ENCODE measurements around the gene GLRX3.
"Not testable (repeated sequence)": the region's sequence is repeated elsewhere in the genome, so short reads cannot be mapped to it uniquely, and the experiment has no call there.

The GLRX3 gene

DNA sequence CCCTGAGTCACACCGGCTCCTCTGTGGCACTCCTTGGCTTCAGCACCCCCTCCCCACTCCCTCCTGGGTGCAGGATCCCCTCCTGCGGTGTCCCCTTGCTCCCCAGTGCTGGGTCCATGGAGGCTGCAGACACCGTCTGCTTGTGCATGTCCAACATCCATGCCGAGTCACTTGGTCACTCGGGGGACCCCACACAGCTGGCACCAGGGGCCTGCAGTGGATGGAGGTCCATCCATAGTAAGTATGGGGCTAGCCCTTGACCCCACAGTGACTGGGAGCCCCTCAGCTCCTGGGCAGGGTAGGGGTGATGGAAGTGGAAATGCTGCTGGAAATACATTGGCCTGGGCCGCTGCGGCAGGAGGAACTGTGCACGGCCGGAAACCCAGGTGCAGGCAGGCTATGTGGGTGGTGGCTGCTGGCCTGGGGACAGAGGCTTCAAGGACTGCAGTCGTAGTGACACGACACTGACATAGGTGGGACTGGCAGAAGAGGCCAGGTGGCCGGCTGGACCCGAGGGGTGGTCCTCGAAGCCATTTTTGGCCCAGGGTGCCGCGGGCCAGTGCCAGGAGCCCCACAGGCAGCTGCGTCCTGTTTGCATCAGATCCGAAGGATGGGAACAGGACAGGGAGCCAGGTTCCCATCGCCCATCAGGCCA, 58.9 kb downstream of the GLRX3 start:
- DNase-seq (ENCODE audit: low read depth, low spot score) = no peak
- no CpG with 5 or more reads among the region's 19 CpGs for WGBS (ENCODE audit: insufficient coverage, insufficient read length)
- H3K27me3 ChIP-seq (ENCODE audit: control insufficient read depth, insufficient read depth, low read length) = no peaks in the 10 kb centered on the region

DNA sequence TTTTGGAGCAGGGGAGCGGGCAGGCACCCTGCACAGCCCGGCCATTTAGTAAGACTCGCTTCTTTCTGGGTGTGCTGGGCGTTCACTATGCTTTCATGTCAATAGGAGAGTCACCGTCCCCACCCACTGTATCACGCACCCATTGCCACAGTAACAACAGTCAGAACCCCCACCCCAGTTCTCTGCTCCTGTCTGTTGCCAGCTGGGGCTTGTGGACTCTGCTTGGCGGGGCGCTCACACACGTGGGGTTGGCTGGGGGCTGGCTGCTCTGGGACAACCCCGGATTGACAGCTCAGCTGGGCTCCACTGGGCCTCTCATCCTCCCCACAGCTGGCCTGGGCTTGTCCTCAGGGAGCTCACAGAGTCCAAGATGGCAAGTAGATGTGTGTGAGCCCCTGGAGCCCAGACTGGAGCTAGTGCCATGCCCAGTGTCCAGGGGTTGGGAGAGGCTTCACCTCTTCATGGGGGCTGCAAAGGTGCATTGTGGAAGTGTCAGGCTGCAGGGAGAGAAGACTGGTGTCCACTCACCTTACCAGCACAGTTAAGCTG, 59.6 kb downstream of the GLRX3 start:
- no peak for DNase-seq (ENCODE audit: low read depth, low spot score)
- Histone ChIP-seq H3K27ac (ENCODE audit: low read length) (no peak overlapping the region), H3K9me3 (ENCODE audit: control insufficient read depth, insufficient read depth, low read length) (peaks cover 3% of the 10 kb centered on the region), H3K36me3 (ENCODE audit: control insufficient read depth, insufficient read depth, low read length) (no peaks in the 10 kb centered on the region), H3K4me3 (ENCODE audit: low read length) (no peak overlapping the region), H3K4me1 (ENCODE audit: control insufficient read depth, insufficient read depth, low read length) (no peaks in the 10 kb centered on the region; the same call in 1 of the 2 replicates), H3K27me3 (ENCODE audit: control insufficient read depth, insufficient read depth, low read length) (no peaks in the 10 kb centered on the region)
- no CpG with 5 or more reads among the region's 10 CpGs for WGBS (ENCODE audit: insufficient coverage, insufficient read length)

More for the DNA sequence above, 58.9 kb downstream of the GLRX3 start:
- H3K4me3 ChIP-seq (ENCODE audit: low read length) = no peak overlapping the region
- peaks cover 3% of the 10 kb centered on the region for H3K9me3 ChIP-seq (ENCODE audit: control insufficient read depth, insufficient read depth, low read length)
- no peaks in the 10 kb centered on the region; the same call in 1 of the 2 replicates for H3K4me1 ChIP-seq (ENCODE audit: control insufficient read depth, insufficient read depth, low read length)
- no peaks in the 10 kb centered on the region for H3K36me3 ChIP-seq (ENCODE audit: control insufficient read depth, insufficient read depth, low read length)
- no peak overlapping the region for H3K27ac ChIP-seq (ENCODE audit: low read length)

DNA sequence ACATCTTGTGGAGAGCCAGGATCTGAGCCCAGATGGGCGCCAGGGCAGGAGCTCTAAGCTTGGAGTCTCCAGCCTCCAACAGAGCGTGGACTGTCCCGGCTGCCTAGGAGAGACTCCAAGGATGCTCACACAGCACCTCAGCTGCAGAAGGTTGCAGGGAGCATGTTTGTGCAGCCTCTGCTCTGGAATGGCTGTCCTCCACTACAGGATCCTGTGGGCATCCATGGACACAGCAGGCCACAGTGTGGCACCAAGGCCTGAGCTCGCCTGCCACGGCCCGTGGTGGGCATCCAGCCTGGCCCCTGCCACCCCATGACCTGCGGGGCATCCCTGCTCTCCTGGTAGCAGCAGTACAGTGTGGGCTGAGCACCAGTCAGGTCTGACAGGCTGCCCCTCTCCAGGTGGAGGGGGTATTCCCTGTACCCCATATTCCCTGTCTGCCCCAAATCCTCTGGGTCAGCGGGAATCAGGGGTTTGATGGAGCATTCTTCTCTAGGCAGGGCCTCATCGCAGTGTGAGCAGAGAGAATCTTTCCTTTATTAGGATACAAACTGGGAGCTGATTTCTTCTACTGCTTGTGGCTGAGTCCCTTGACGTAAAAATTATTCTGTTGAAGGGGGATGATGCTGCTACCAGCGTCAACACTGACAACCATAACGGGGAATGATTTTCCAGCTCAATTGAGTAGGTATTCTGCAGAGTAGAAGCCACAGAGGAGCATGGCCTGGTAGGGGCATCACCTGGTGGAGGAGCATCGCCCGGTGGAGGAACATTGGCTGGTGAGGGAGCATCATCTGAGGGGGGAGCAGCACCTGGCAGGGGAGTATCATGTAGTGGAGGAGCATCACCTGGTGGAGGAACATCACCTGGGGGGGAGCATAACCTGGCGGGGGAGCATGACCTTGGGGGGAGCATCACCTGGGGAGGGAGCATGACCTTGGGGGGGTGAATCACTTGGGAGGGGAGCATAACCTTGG, 60.6 kb downstream of the GLRX3 start:
- Histone ChIP-seq H3K27me3 (ENCODE audit: control insufficient read depth, insufficient read depth, low read length) (no peaks in the 10 kb centered on the region), H3K4me3 (ENCODE audit: low read length) (no peak overlapping the region), H3K4me1 (ENCODE audit: control insufficient read depth, insufficient read depth, low read length) (no peaks in the 10 kb centered on the region; the same call in 1 of the 2 replicates), H3K9me3 (ENCODE audit: control insufficient read depth, insufficient read depth, low read length) (peaks cover 6% of the 10 kb centered on the region), H3K36me3 (ENCODE audit: control insufficient read depth, insufficient read depth, low read length) (no peaks in the 10 kb centered on the region), H3K27ac (ENCODE audit: low read length) (no peak overlapping the region)
- DNase-seq (ENCODE audit: low read depth, low spot score) = no peak
- WGBS (ENCODE audit: insufficient coverage, insufficient read length) = no CpG with 5 or more reads among the region's 15 CpGs

DNA sequence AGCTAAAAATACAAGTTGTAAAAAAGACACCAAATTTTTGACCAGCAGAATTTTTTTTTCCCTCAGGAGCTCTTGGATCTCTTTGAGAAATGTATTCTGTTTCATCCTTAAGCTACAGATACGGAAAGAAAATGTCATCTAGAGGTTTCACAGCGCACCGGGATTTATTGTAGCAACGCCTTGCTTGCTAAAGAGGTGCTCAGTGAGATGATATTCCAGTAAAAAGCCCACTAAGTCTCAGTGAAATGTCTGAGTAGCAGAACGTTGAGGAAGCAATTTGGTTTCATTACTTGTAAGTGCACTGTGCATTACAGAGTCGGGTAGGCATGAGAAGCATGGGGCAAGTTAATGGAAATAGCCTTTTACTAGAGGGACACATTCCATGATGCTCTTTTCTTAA, 62.5 kb downstream of the GLRX3 start:
- Histone ChIP-seq H3K4me3 (ENCODE audit: low read length) (no peak overlapping the region), H3K9me3 (ENCODE audit: control insufficient read depth, insufficient read depth, low read length) (peaks cover 6% of the 10 kb centered on the region), H3K27me3 (ENCODE audit: control insufficient read depth, insufficient read depth, low read length) (no peaks in the 10 kb centered on the region), H3K4me1 (ENCODE audit: control insufficient read depth, insufficient read depth, low read length) (no peaks in the 10 kb centered on the region), H3K27ac (ENCODE audit: low read length) (no peak overlapping the region), H3K36me3 (ENCODE audit: control insufficient read depth, insufficient read depth, low read length) (no peaks in the 10 kb centered on the region)
- no CpG with 5 or more reads among the region's 6 CpGs for WGBS (ENCODE audit: insufficient coverage, insufficient read length)
- DNase-seq (ENCODE audit: low read depth, low spot score) = no peak

DNA sequence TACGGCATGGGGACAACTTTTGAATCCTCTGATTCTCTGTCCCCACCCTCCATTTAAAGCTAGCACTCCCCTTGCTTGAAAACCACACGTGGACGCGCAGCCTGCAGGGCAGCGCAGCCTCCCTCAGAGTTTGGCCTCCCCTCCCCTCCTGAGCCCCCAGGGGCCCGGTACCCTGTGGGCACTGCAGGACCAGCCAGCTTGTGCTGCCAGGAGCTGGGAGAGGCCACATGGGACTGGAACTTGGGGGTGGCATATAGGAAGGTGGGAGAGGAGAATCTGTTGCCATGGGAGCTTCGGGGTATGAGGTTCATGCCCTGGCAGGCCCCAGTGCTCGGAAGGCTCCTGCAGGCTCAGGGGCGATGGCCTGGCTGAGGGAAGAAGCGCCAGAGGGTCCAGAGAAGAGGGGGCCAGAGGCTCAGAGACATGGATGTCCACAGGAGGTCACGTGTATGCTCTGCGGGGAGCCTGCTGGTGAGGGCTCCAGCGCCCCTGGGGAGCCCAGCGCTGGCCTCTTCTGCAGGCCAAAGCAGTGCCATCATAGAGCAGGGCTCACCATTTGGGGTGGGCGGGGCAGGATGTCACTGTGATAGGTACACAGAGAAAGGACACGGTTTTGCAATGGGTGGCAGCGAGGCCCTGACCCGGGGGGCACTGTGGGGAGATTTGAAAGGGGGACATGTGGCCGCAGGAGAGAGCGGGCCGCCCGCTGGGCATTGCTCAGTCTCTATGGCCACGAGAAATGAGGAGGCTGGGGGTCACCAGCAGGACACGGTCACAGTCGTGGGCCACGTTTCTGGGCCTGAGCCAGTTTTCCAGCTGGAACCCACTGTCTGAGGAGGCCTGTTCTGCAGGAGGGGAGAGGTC, 64.2 kb downstream of the GLRX3 start:
- no CpG with 5 or more reads among the region's 26 CpGs for WGBS (ENCODE audit: insufficient coverage, insufficient read length)
- DNase-seq (ENCODE audit: low read depth, low spot score) = no peak
- H3K4me1 ChIP-seq (ENCODE audit: control insufficient read depth, insufficient read depth, low read length) = no peaks in the 10 kb centered on the region

DNA sequence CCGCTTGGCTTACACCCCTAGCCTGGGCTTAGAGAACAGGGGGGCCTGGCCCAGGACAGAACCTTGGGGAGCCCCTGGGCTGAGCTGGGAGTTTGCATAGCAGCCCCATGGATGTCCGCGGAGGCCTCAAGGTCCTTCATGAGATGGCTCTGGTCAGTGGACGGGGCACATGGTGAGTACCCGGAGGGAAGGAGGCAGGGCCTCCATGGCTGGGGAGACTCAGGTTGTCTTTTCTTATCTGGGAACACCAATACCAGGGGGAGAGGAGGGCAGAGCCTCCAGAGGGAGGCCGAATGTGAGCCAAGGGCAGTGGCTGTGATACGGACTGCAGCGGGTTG, 64.8 kb downstream of the GLRX3 start:
- no peaks in the 10 kb centered on the region for H3K27me3 ChIP-seq (ENCODE audit: control insufficient read depth, insufficient read depth, low read length)
- H3K4me1 ChIP-seq (ENCODE audit: control insufficient read depth, insufficient read depth, low read length) = no peaks in the 10 kb centered on the region
- peaks cover 14% of the 10 kb centered on the region for H3K9me3 ChIP-seq (ENCODE audit: control insufficient read depth, insufficient read depth, low read length)
- no peaks in the 10 kb centered on the region for H3K36me3 ChIP-seq (ENCODE audit: control insufficient read depth, insufficient read depth, low read length)
- no peak for DNase-seq (ENCODE audit: low read depth, low spot score)
- H3K4me3 ChIP-seq (ENCODE audit: low read length) = no peak overlapping the region
- H3K27ac ChIP-seq (ENCODE audit: low read length) = no peak overlapping the region
- WGBS (ENCODE audit: insufficient coverage, insufficient read length) = no CpG with 5 or more reads among the region's 8 CpGs

More for the DNA sequence above, 64.2 kb downstream of the GLRX3 start:
- Histone ChIP-seq H3K27ac (ENCODE audit: low read length) (no peak overlapping the region), H3K27me3 (ENCODE audit: control insufficient read depth, insufficient read depth, low read length) (no peaks in the 10 kb centered on the region), H3K9me3 (ENCODE audit: control insufficient read depth, insufficient read depth, low read length) (peaks cover 10% of the 10 kb centered on the region), H3K4me3 (ENCODE audit: low read length) (no peak overlapping the region), H3K36me3 (ENCODE audit: control insufficient read depth, insufficient read depth, low read length) (no peaks in the 10 kb centered on the region)

DNA sequence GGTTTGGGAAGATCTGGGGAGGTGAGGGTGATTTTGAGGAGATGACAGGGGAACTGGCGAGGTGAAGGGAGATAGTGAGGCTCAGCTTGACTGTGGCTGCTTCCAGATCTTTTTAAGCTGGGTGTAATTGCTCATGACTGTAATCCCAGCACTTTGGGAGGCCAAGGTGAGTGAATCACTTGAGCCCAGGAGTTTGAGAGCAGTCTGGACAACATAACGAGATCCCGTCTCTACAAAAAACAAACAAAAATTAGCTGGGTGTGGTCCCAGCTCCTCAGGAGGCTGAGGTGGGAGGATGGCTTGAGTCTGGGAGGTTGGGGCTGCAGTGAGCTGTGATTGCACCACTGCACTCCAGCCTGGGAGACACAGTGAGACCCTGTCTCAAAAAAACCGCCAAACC, 66.0 kb downstream of the GLRX3 start:
- not testable (repeated sequence) for DNase-seq (ENCODE audit: low read depth, low spot score); H3K27ac ChIP-seq (ENCODE audit: low read length); H3K27me3 ChIP-seq (ENCODE audit: control insufficient read depth, insufficient read depth, low read length); H3K4me3 ChIP-seq (ENCODE audit: low read length); H3K4me1 ChIP-seq (ENCODE audit: control insufficient read depth, insufficient read depth, low read length); H3K36me3 ChIP-seq (ENCODE audit: control insufficient read depth, insufficient read depth, low read length)
- H3K9me3 ChIP-seq (ENCODE audit: control insufficient read depth, insufficient read depth, low read length) = peaks cover 14% of the 10 kb centered on the region
- no CpG with 5 or more reads among the region's 4 CpGs for WGBS (ENCODE audit: insufficient coverage, insufficient read length)

DNA sequence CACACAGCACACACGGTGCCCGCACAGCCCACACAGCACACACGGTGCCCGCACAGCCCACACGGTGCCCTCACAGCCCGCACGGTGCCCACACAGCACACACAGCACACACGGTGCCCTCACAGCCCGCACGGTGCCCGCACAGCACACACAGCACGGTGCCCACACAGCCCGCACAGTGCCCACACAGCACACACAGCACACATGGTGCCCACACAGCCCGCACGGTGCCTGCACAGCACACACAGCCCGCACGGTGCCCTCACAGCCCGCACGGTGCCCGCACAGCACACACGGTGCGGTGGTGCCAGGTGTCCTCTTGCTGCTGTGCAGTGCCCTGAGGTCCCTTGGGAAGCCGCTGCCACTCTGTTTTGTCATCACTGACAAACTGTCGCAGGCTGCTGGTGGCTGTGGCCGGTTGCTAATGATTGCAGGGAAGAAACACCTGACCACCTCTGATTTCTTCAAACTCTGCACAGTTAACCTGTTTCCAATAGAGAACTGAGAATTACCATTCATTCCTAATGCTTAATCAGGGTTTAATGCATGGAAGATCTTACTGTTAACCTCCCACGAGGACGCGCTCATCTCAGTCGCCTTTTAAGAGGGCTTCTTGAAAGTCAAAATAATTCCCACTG, 66.9 kb downstream of the GLRX3 start:
- no peak for DNase-seq (ENCODE audit: low read depth, low spot score)
- WGBS (ENCODE audit: insufficient coverage, insufficient read length) = no CpG with 5 or more reads among the region's 29 CpGs

DNA sequence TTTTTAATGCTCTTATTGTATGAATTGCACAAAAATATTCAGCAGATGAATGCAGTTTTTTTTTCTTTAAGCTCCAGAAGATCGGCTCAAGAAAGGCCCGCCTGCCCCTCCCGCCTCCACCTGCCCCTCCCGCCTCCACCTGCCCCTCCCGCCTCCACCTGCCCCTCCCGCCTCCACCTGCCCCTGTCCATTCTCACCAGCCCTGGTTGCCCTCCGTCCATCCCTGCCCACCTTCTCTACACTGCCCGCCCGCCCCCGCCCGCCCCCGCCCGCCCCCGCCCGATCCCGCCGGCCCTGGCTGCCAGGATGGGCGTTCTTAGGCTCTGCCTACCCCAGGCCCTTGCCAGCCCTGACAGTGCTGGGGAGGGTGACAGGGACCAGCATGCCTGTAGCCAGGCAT, 67.4 kb downstream of the GLRX3 start:
- Histone ChIP-seq H3K4me1 (ENCODE audit: control insufficient read depth, insufficient read depth, low read length) (no peaks in the 10 kb centered on the region), H3K4me3 (ENCODE audit: low read length) (no peak overlapping the region), H3K27ac (ENCODE audit: low read length) (no peak overlapping the region), H3K27me3 (ENCODE audit: control insufficient read depth, insufficient read depth, low read length) (no peaks in the 10 kb centered on the region), H3K36me3 (ENCODE audit: control insufficient read depth, insufficient read depth, low read length) (no peaks in the 10 kb centered on the region), H3K9me3 (ENCODE audit: control insufficient read depth, insufficient read depth, low read length) (peaks cover 16% of the 10 kb centered on the region)
- WGBS (ENCODE audit: insufficient coverage, insufficient read length) = no CpG with 5 or more reads among the region's 18 CpGs
- no peak for DNase-seq (ENCODE audit: low read depth, low spot score)

More for the DNA sequence above, 66.9 kb downstream of the GLRX3 start:
- Histone ChIP-seq H3K4me1 (ENCODE audit: control insufficient read depth, insufficient read depth, low read length) (no peaks in the 10 kb centered on the region), H3K36me3 (ENCODE audit: control insufficient read depth, insufficient read depth, low read length) (no peaks in the 10 kb centered on the region), H3K9me3 (ENCODE audit: control insufficient read depth, insufficient read depth, low read length) (peaks cover 16% of the 10 kb centered on the region), H3K27me3 (ENCODE audit: control insufficient read depth, insufficient read depth, low read length) (no peaks in the 10 kb centered on the region), H3K4me3 (ENCODE audit: low read length) (no peak overlapping the region), H3K27ac (ENCODE audit: low read length) (no peak overlapping the region)

Data from iPS DF 6.9 (cell line).